AG04450 (cell line): ENCODE data around the gene FBLN7. TPM values are rescaled to one million over a fixed set of nuclear protein-coding genes. Genes with fewer than 3 reads are reported as not detected.

Experiments
- CTCF ChIA-PET: fragments of 300-600, 350-600 bp; formaldehyde crosslinking; extraction: SDS; loops from one replicate; lab custom pipeline; 2022; ENCODE audit warnings: antibody characterized with exemption, inconsistent platforms; lab: Charles Lee
- POLR2A ChIA-PET: fragments of 350-600 bp; formaldehyde crosslinking; extraction: SDS; loops from one replicate; lab custom pipeline; 2021; ENCODE audit warnings: antibody characterized with exemption, inconsistent platforms; lab: Yijun Ruan, JAX
- DNase-seq: peaks from one replicate; pipeline ENCODE4 v3.0.0-alpha.2; 2011; ENCODE audit warnings: low read depth, low spot score
- H3K27ac ChIP-seq: one replicate; pipeline ENCODE4 v1.5.1; 2012; ENCODE audit warnings: low read depth, low read length, control low read depth
- H3K27me3 ChIP-seq: one replicate; pipeline ENCODE4 v1.6.0; 2012; ENCODE audit warnings: low read length; ENCODE audit not compliant: control insufficient read depth, insufficient read depth
- H3K4me3 ChIP-seq: 2 replicates; pipeline ENCODE4 v1.5.1; 2011; ENCODE audit warnings: mild to moderate bottlenecking, low read depth, low read length, control low read depth
- H3K9me3 ChIP-seq: 2 replicates; pipeline ENCODE4 v1.5.1; 2012; ENCODE audit warnings: low read length; ENCODE audit not compliant: control insufficient read depth, insufficient read depth
- CTCF ChIP-seq: IDR thresholded peaks from 2 replicates; pipeline ENCODE4 v1.5.1; 2011; ENCODE audit warnings: low read depth, low read length, control low read depth, inconsistent platforms
- polyA plus RNA-seq: library from polyadenylated mRNA; depleted of rRNA; stranded (reverse); fragments of >200 nt; gene quantifications from 2 replicates; pipeline ENCODE4 v1.2.3, GENCODE V29; 2011

The FBLN7 gene
- polyA plus RNA-seq, 1 experiment: 0.22 TPM

DNA sequence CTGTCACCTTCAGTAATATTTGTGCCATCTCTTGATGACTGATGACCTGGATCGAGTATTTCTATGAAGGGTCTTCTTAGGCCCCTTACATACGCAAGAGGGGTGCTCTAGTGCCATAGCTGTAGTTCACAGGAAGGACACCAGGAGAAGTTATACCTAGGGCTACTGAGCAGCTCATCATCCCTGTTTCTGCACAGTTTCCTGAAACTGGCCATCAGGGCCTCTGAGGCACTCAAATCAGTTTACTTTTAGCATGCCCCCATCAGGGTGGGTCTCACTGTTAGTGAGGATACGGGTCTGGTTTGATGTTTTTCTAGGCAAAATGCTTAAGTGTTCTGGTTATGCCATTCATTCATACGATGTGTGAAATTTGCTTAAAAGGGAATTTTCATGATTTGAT, 20.0 kb upstream of the FBLN7 start:
- Histone ChIP-seq H3K27me3 (no peaks in the 10 kb centered on the region), H3K4me3 (no peak overlapping the region), H3K9me3 (no peaks in the 10 kb centered on the region), H3K27ac (no peak overlapping the region)
- TF ChIP-seq CTCF: peak; percentile 26; the same call in 1 of the 2 replicates
- DNase-seq: no peak
- CTCF ChIA-PET: no interaction called here
- POLR2A ChIA-PET: no interaction called here

- ChIA-PET POLR2A (no interaction called here), CTCF (interaction anchor here (0.6 to 1.8 kb wide), 17 partner anchors 9 to 453 kb away, joined by 3 to 9 read pairs (median 4); partner anchors contain the start of genes FBLN7 and RGPD8)
- Histone ChIP-seq H3K27ac (no peak overlapping the region), H3K27me3 (no peaks in the 10 kb centered on the region), H3K4me3 (no peak overlapping the region), H3K9me3 (0 out of 2 replicates have a peak, but pooled peaks cover 3% of the 10 kb centered on the region)
- peak; percentile 18 for DNase-seq
- peak; percentile 65 for TF ChIP-seq CTCF
Observed at GRCh38 chr2:112121682-112122254, 16.4 kb upstream of the FBLN7 start.

- Histone ChIP-seq H3K27ac (no peak overlapping the region), H3K4me3 (no peak overlapping the region), H3K27me3 (no peaks in the 10 kb centered on the region), H3K9me3 (0 out of 2 replicates have a peak, but pooled peaks cover 3% of the 10 kb centered on the region)
- CTCF ChIA-PET: no interaction called here
- no peak for TF ChIP-seq CTCF
- POLR2A ChIA-PET: no interaction called here
- no peak for DNase-seq
Observed at GRCh38 chr2:112129060-112129459, 9.1 kb upstream of the FBLN7 start.

- DNase-seq: no peak
- no peaks in the 10 kb centered on the region for H3K9me3 ChIP-seq
- H3K27me3 ChIP-seq: no peaks in the 10 kb centered on the region
- TF ChIP-seq CTCF: no peak
- POLR2A ChIA-PET: interaction anchor here (0.6 kb wide), 1 partner anchor 94 kb away, joined by 6 read pairs; no protein-coding TSS in a partner anchor
- no peak overlapping the region for H3K4me3 ChIP-seq
- H3K27ac ChIP-seq: no peak overlapping the region
- CTCF ChIA-PET: no interaction called here
Observed at GRCh38 chr2:112133344-112133743, 4.8 kb upstream of the FBLN7 start.

DNA sequence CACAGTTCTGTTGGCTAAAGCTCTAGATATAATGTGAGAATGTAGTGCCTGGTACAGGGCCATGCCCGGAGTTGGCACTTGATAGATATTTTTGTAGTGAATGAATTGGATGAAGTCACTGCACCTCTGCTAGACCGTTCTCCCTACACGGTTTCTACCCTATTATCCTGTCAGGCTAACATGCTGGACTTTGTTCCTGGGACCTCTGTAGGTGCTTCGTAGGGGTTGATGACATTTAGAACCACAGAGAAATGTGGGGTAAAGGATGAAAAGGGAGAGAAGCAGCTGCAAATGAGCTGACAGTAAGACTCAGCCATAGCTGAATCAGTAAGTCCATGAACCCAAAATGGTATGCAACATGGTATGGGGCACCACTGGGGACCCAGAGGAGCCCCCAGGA, 4.1 kb upstream of the FBLN7 start:
- H3K27ac ChIP-seq: no peak overlapping the region
- CTCF ChIA-PET: no interaction called here
- no peaks in the 10 kb centered on the region for H3K27me3 ChIP-seq
- POLR2A ChIA-PET: interaction anchor here (0.6 kb wide), 1 partner anchor 95 kb away, joined by 6 read pairs; no protein-coding TSS in a partner anchor
- no peak for DNase-seq
- TF ChIP-seq CTCF: no peak
- no peaks in the 10 kb centered on the region for H3K9me3 ChIP-seq
- no peak overlapping the region for H3K4me3 ChIP-seq
